ENCODE data around the gene ASPM.

The ASPM gene

DNA sequence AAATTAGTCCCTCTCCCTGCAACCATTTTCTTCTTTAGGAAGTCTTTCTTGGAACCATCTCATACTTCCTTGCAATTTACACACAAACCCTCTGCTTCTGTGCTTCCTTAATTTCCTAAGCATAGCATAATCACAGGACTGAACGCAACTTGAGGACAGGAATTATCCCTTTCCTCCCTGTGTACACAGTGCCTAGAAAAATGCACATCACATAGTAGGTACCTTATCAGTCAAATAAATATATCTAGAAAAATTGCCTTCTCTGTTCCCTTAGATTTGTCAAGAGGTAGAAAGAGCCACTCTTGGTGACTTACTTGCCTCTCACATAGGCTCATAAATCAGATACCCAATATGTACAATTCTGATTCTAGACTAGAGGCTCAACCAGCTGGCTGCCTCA lies 4.9 kb downstream of the ASPM start:
- TF ChIP-seq MYC (IDR thresholded peaks at IDR 0.05; ENCODE audit: low read depth, low read length), result no peak
- TF ChIP-seq POLR2A (IDR thresholded peaks at IDR 0.05; ENCODE audit: extremely low read depth, insufficient read length), result no peak
- TF ChIP-seq, protein P1, sequence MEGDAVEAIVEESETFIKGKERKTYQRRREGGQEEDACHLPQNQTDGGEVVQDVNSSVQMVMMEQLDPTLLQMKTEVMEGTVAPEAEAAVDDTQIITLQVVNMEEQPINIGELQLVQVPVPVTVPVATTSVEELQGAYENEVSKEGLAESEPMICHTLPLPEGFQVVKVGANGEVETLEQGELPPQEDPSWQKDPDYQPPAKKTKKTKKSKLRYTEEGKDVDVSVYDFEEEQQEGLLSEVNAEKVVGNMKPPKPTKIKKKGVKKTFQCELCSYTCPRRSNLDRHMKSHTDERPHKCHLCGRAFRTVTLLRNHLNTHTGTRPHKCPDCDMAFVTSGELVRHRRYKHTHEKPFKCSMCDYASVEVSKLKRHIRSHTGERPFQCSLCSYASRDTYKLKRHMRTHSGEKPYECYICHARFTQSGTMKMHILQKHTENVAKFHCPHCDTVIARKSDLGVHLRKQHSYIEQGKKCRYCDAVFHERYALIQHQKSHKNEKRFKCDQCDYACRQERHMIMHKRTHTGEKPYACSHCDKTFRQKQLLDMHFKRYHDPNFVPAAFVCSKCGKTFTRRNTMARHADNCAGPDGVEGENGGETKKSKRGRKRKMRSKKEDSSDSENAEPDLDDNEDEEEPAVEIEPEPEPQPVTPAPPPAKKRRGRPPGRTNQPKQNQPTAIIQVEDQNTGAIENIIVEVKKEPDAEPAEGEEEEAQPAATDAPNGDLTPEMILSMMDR (IDR thresholded peaks at IDR 0.05; ENCODE audit: low read depth, low read length), result no peak
- TF ChIP-seq, protein P2, sequence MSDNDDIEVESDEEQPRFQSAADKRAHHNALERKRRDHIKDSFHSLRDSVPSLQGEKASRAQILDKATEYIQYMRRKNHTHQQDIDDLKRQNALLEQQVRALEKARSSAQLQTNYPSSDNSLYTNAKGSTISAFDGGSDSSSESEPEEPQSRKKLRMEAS (IDR thresholded peaks at IDR 0.05; ENCODE audit: low read depth, low read length), result no peak

DNA sequence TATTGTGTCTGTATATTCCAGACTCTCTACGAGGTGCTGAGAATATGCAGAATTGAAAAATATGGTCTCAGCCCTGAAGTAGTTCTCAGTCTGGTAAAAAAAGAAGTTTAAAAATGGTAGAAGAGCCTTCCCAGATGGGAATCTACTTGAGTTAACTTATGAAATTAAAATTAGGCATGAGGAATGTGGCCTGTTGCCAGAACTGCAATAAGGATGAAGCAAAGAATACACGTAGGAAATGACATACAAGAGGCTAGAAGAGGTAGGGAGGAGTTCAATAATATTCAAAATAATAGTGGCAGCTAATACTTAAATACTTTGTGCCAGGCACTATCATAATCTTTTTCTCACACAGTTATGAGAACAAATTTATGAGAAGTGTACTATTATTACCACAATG lies 6.3 kb downstream of the ASPM start:
- TF ChIP-seq, protein P1 (IDR thresholded peaks at IDR 0.05; ENCODE audit: low read depth, low read length), result no peak
- TF ChIP-seq POLR2A (IDR thresholded peaks at IDR 0.05; ENCODE audit: extremely low read depth, insufficient read length) (no peak), MYC (IDR thresholded peaks at IDR 0.05; ENCODE audit: low read depth, low read length) (no peak)
- TF ChIP-seq, protein P2 (IDR thresholded peaks at IDR 0.05; ENCODE audit: low read depth, low read length), result no peak
- DNase-seq (ENCODE audit: low read depth), result no peak
- H3K4me3 ChIP-seq (ENCODE audit: low read depth, low read length), result peak overlapping the region; percentile 7

More for the DNA sequence above, 4.9 kb downstream of the ASPM start:
- no peak for DNase-seq (ENCODE audit: low read depth)
- peak overlapping the region; percentile 7 for H3K4me3 ChIP-seq (ENCODE audit: low read depth, low read length)

DNA sequence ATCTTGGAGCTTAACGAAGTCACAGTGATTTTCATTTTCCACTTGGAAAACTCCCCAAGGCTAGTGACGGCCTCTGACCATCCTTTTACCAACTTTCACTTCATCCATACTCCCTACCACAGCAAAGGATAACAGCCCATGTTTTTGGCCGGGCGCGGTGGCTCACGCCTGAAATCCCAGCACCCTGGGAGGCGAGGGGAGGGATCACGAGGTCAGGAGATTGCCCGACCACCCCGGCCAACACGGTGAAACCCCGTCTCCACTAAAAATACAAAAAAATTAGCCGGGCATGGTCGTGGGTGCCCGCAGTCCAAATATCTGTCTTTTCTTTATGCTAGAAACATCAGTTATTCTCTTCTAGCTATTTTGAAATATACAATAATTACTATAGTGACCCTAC lies 7.3 kb downstream of the ASPM start:
- no peak for DNase-seq (ENCODE audit: low read depth)
- H3K4me3 ChIP-seq (ENCODE audit: low read depth, low read length), result no peak overlapping the region
- TF ChIP-seq MYC (IDR thresholded peaks at IDR 0.05; ENCODE audit: low read depth, low read length) (no peak), POLR2A (IDR thresholded peaks at IDR 0.05; ENCODE audit: extremely low read depth, insufficient read length) (no peak)
- TF ChIP-seq, protein P1 (IDR thresholded peaks at IDR 0.05; ENCODE audit: low read depth, low read length), result no peak
- TF ChIP-seq, protein P2 (IDR thresholded peaks at IDR 0.05; ENCODE audit: low read depth, low read length), result no peak

GRCh38 chr1:197137322-197137721 lies 9.1 kb downstream of the ASPM start:
- no peak for DNase-seq (ENCODE audit: low read depth)
- TF ChIP-seq MYC (IDR thresholded peaks at IDR 0.05; ENCODE audit: low read depth, low read length) (no peak), POLR2A (IDR thresholded peaks at IDR 0.05; ENCODE audit: extremely low read depth, insufficient read length) (no peak)
- TF ChIP-seq, protein P1 (IDR thresholded peaks at IDR 0.05; ENCODE audit: low read depth, low read length), result no peak
- TF ChIP-seq, protein P2 (IDR thresholded peaks at IDR 0.05; ENCODE audit: low read depth, low read length), result no peak
- H3K4me3 ChIP-seq (ENCODE audit: low read depth, low read length), result no peak overlapping the region

GRCh38 chr1:197130677-197131304 lies 15.7 kb downstream of the ASPM start:
- TF ChIP-seq, protein P1 (IDR thresholded peaks at IDR 0.05; ENCODE audit: low read depth, low read length), result no peak
- TF ChIP-seq POLR2A (IDR thresholded peaks at IDR 0.05; ENCODE audit: extremely low read depth, insufficient read length) (no peak), MYC (IDR thresholded peaks at IDR 0.05; ENCODE audit: low read depth, low read length) (no peak)
- TF ChIP-seq, protein P2 (IDR thresholded peaks at IDR 0.05; ENCODE audit: low read depth, low read length), result no peak
- no peak for DNase-seq (ENCODE audit: low read depth)
- no peak overlapping the region for H3K4me3 ChIP-seq (ENCODE audit: low read depth, low read length)

Data from NB4 (cell line).